Measurements from ENCODE around the gene UQCRC2. TPM values are rescaled to one million over a fixed set of nuclear protein-coding genes. Genes with fewer than 3 reads are reported as not detected.

UQCRC2 gene
- total and polyA plus RNA-seq, 7 experiments from 2014 or later = 158 to 227 (median 180) TPM

DNA sequence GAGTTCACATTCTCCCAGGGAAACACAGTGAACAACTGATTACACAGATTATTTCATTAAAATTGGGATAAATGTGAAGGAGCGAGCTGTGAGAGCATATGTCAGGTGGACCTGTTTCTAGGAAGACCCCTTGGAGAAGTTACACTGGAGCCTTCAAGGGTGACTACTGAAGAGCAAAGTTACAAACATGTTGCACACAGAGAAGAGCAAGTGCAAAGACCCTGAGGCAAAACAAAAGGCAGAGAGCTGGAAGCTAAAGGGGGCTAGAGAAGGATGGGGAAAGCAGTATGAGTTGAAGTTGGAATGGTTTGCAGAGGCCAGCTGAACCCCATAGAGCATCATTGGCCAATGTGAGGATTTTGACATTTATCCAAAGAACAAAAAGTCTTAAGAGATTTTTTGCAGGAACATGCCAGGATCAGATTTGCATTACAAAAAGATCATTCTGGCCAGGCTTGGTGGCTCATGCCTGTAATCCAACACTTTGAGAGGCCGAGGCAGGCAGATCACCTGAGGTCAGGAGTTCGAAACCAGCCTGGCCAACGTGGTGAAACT, 33.6 kb downstream of the UQCRC2 start:
- H3K27ac ChIP-seq (ENCODE audit: low read depth, low read length) = no peak overlapping the region
- CTCF ChIA-PET = no interaction called here
- H3K9me3 ChIP-seq (ENCODE audit: control insufficient read depth in 2 of 3, low read length in 3 of 3) = no peaks in the 10 kb centered on the region
- intact Hi-C loops (cut with micrococcal nuclease) = no loop called here
- H3K4me3 ChIP-seq (ENCODE audit: low read length) = no peak overlapping the region
- no peaks in the 10 kb centered on the region for H3K27me3 ChIP-seq (ENCODE audit: control insufficient read depth in 2 of 2, insufficient read depth in 2 of 2, low read length in 2 of 2)
- no peak overlapping the region for H3K4me3 Mint-ChIP-seq
- no peaks in the 10 kb centered on the region for H3K9me3 Mint-ChIP-seq
- ATAC-seq = no peak
- DNase-seq = no peak
- H3K36me3 Mint-ChIP-seq = peaks cover 0 to 21% (median 10%) of the 10 kb centered on the region in 5 donors
- H3K36me3 ChIP-seq (ENCODE audit: control insufficient read depth in 2 of 3, insufficient read depth in 3 of 3, low read length in 3 of 3) = peaks cover 0 to 25% (median 8%) of the 10 kb centered on the region in 3 experiments
- peak overlapping the region in 5 of 9 donors; percentile 22 to 79 (median 63) for H3K27ac Mint-ChIP-seq
- peaks cover 3 to 4% of the 10 kb centered on the region in 2 donors for H3K4me1 ChIP-seq (ENCODE audit: control insufficient read depth in 2 of 2, insufficient read depth in 2 of 2, low read length in 2 of 2)
- POLR2A ChIA-PET = no interaction called here
- H3K27me3 Mint-ChIP-seq = no peaks in the 10 kb centered on the region
- H3K4me1 Mint-ChIP-seq = peaks cover under 1 to 15% (median 5%) of the 10 kb centered on the region in 7 donors

DNA sequence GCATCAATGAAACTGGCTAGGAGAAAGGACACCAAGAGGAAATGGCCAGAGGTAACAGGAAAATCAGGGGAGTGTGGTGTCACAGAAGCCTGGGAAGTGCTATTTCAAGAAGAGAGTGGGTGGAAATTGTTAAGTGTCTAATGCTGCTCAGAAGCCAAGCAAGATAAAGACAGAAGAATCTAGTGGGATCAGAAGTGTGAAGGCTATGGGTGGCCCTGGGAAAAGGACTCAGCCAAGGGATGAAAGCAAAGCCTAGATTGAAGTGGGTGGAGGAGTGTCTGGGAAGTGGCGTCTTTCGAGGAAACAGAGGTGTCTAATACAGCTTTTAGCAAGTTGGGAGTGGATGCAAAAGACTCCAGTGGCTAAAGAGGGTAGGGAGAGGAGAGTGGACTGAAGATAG, 34.3 kb downstream of the UQCRC2 start:
- Histone ChIP-seq H3K36me3 (ENCODE audit: control insufficient read depth in 2 of 3, insufficient read depth in 3 of 3, low read length in 3 of 3) (peaks cover 0 to 17% (median 8%) of the 10 kb centered on the region in 3 experiments), H3K4me1 (ENCODE audit: control insufficient read depth in 2 of 2, insufficient read depth in 2 of 2, low read length in 2 of 2) (peaks cover 3 to 7% of the 10 kb centered on the region in 2 donors), H3K4me3 (ENCODE audit: low read length) (no peak overlapping the region), H3K27ac (ENCODE audit: low read depth, low read length) (no peak overlapping the region), H3K9me3 (ENCODE audit: control insufficient read depth in 2 of 3, low read length in 3 of 3) (no peaks in the 10 kb centered on the region), H3K27me3 (ENCODE audit: control insufficient read depth in 2 of 2, insufficient read depth in 2 of 2, low read length in 2 of 2) (no peaks in the 10 kb centered on the region)
- H3K4me1 Mint-ChIP-seq = peaks cover 4 to 17% (median 7%) of the 10 kb centered on the region in 7 donors
- ATAC-seq (no peak), DNase-seq (no peak)
- POLR2A ChIA-PET = interaction anchor here (0.6 kb wide), 1 partner anchor 384 kb away, joined by 4 read pairs; no protein-coding TSS in a partner anchor
- no peaks in the 10 kb centered on the region for H3K9me3 Mint-ChIP-seq
- peaks cover 0 to 14% (median 4%) of the 10 kb centered on the region in 5 donors for H3K36me3 Mint-ChIP-seq
- no peak overlapping the region for H3K4me3 Mint-ChIP-seq
- H3K27ac Mint-ChIP-seq = peak overlapping the region in 3 of 9 donors; percentile 5 to 33 (median 28)
- intact Hi-C loops (cut with micrococcal nuclease) = no loop called here
- CTCF ChIA-PET = no interaction called here
- H3K27me3 Mint-ChIP-seq = no peaks in the 10 kb centered on the region

DNA sequence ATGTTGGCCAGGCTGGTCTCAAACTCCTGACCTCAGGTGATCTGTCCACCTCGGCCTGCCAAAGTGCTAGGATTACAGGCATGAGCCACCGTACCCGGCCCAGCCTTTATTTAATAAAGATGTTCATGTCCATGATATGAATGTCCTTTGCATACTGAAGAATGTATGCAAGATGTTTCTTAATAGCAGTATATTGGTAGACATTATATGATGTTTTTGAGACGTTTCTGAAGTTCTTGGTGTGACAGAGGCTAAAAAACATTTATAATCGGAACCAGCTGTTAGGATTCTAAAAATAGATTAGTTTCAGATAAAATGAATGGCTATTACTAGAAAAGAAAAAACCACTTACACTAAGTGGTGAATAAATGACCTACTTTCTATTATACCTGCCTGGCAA, 36.0 kb downstream of the UQCRC2 start:
- Histone ChIP-seq H3K36me3 (ENCODE audit: control insufficient read depth in 2 of 3, insufficient read depth in 3 of 3, low read length in 3 of 3) (peaks cover 0 to 2% (median under 1%) of the 10 kb centered on the region in 3 experiments), H3K27ac (ENCODE audit: low read depth, low read length) (no peak overlapping the region), H3K27me3 (ENCODE audit: control insufficient read depth in 2 of 2, insufficient read depth in 2 of 2, low read length in 2 of 2) (no peaks in the 10 kb centered on the region), H3K4me1 (ENCODE audit: control insufficient read depth in 2 of 2, insufficient read depth in 2 of 2, low read length in 2 of 2) (peaks cover 3 to 7% of the 10 kb centered on the region in 2 donors), H3K9me3 (ENCODE audit: control insufficient read depth in 2 of 3, low read length in 3 of 3) (no peaks in the 10 kb centered on the region), H3K4me3 (ENCODE audit: low read length) (no peak overlapping the region)
- Mint-ChIP-seq H3K27ac (no peak overlapping the region), H3K4me3 (no peak overlapping the region), H3K36me3 (peaks cover 0 to 10% (median 0%) of the 10 kb centered on the region in 5 donors), H3K9me3 (no peaks in the 10 kb centered on the region), H3K27me3 (no peaks in the 10 kb centered on the region), H3K4me1 (peaks cover 4 to 17% (median 7%) of the 10 kb centered on the region in 7 donors)
- DNase-seq (no peak), ATAC-seq (no peak)
- intact Hi-C loops (cut with micrococcal nuclease) = no loop called here
- ChIA-PET POLR2A (no interaction called here), CTCF (interaction anchor here (0.9 to 1.2 kb wide), 2 partner anchors 11 to 199 kb away, joined by 4 read pairs; no protein-coding TSS in a partner anchor)

DNA sequence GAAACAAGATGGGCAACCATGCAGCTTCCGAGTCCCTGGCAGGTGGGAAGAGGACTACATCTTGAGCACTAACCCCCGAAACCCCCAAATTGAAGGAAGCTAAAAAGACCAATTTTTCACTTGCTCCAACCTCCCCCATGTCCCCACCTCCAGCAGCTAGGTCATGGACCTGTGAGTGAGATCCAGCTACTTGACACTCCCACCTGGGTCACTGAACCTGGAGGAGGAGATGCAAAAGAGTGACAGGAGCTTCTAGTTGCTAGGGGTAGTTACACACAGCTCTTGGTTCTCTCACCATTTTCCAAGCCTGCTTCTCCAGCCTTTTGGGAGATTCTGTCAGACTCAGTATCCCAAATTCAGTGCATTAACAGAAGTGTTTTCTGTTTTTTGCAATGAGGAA, 36.6 kb downstream of the UQCRC2 start:
- ChIA-PET CTCF (interaction anchor here (0.9 to 1.2 kb wide), 3 partner anchors 10 to 199 kb away, joined by 3 to 4 read pairs (median 4); partner anchors contain the start of gene UQCRC2), POLR2A (interaction anchor here (0.6 kb wide), 1 partner anchor 18 kb away, joined by 4 read pairs; the partner anchor contains the start of gene MOSMO)
- Mint-ChIP-seq H3K4me3 (no peak overlapping the region), H3K27ac (no peak overlapping the region), H3K9me3 (no peaks in the 10 kb centered on the region), H3K27me3 (no peaks in the 10 kb centered on the region), H3K36me3 (peaks cover 0 to 7% (median 0%) of the 10 kb centered on the region in 5 donors), H3K4me1 (peaks cover 4 to 17% (median 7%) of the 10 kb centered on the region in 7 donors)
- ATAC-seq = no peak
- H3K4me3 ChIP-seq (ENCODE audit: low read length) = no peak overlapping the region
- intact Hi-C loops (cut with micrococcal nuclease) = no loop called here
- no peak overlapping the region for H3K27ac ChIP-seq (ENCODE audit: low read depth, low read length)
- H3K36me3 ChIP-seq (ENCODE audit: control insufficient read depth in 2 of 3, insufficient read depth in 3 of 3, low read length in 3 of 3) = no peaks in the 10 kb centered on the region
- peaks cover 3 to 7% of the 10 kb centered on the region in 2 donors for H3K4me1 ChIP-seq (ENCODE audit: control insufficient read depth in 2 of 2, insufficient read depth in 2 of 2, low read length in 2 of 2)
- no peaks in the 10 kb centered on the region for H3K9me3 ChIP-seq (ENCODE audit: control insufficient read depth in 2 of 3, low read length in 3 of 3)
- no peaks in the 10 kb centered on the region for H3K27me3 ChIP-seq (ENCODE audit: control insufficient read depth in 2 of 2, insufficient read depth in 2 of 2, low read length in 2 of 2)
- DNase-seq = no peak

DNA sequence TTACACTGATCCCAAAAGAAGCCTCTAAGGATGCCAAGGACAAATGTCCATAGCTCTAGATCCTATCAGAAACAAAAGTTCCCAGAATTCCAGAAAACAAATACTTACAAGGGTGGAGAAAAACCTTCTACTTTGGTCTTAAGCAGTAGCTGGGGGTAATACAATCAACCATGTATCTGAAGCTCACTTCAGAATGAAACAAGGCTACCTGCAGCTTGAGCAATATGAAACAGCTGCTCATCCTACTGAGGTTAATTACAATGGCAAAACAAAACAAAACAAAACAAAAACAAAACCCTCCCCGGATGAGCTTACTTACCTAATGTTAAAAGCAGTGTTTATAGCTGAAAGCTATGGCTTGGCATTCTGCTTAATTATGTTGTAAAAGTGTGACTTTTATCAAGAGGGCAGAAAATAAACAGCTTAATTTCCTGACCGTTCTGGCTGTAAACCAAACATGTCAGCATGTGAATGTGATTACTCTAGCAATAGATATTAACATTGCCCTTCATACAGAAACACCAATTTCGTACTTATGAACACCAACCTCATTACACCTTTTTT, 37.3 kb downstream of the UQCRC2 start:
- peak overlapping the region in 1 of 9 donors; percentile 31 for H3K27ac Mint-ChIP-seq
- ATAC-seq (no peak), DNase-seq (no peak)
- H3K27me3 Mint-ChIP-seq = no peaks in the 10 kb centered on the region
- H3K36me3 Mint-ChIP-seq = peaks cover 0 to 6% (median 4%) of the 10 kb centered on the region in 5 donors
- H3K36me3 ChIP-seq (ENCODE audit: control insufficient read depth in 2 of 3, insufficient read depth in 3 of 3, low read length in 3 of 3) = no peaks in the 10 kb centered on the region
- no peaks in the 10 kb centered on the region for H3K9me3 ChIP-seq (ENCODE audit: control insufficient read depth in 2 of 3, low read length in 3 of 3)
- CTCF ChIA-PET = interaction anchor here (1.0 to 1.8 kb wide), 4 partner anchors 9 to 37 kb away, joined by 3 to 5 read pairs (median 4); partner anchors contain the start of gene UQCRC2
- no peaks in the 10 kb centered on the region for H3K27me3 ChIP-seq (ENCODE audit: control insufficient read depth in 2 of 2, insufficient read depth in 2 of 2, low read length in 2 of 2)
- POLR2A ChIA-PET = interaction anchor here (0.7 kb wide), 1 partner anchor 198 kb away, joined by 4 read pairs; no protein-coding TSS in a partner anchor
- no peak overlapping the region for H3K4me3 ChIP-seq (ENCODE audit: low read length)
- peaks cover 4 to 20% (median 7%) of the 10 kb centered on the region in 7 donors for H3K4me1 Mint-ChIP-seq
- no peak overlapping the region for H3K27ac ChIP-seq (ENCODE audit: low read depth, low read length)
- no peaks in the 10 kb centered on the region for H3K9me3 Mint-ChIP-seq
- intact Hi-C loops (cut with micrococcal nuclease) = no loop called here
- H3K4me1 ChIP-seq (ENCODE audit: control insufficient read depth in 2 of 2, insufficient read depth in 2 of 2, low read length in 2 of 2) = peaks cover 3 to 7% of the 10 kb centered on the region in 2 donors
- no peak overlapping the region for H3K4me3 Mint-ChIP-seq

DNA sequence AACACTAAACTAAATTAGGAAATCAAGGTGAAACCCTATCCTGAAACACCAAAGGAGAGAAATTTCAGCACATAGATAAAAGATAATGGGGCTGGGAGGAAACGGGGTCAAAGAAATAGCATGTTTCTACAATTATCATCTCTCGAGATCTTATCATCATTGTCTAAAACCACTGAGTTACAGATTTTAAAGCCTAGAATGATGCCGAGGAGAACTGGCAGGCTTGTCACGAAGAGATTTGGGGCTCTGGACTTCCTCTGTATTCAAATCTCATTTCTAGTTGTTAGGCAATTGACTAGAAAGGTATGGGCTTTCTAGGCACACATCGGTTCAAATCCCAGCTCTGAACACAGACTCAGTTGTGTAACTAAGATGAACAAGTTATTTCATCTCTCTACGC, 38.5 kb downstream of the UQCRC2 start:
- no peak overlapping the region for H3K27ac ChIP-seq (ENCODE audit: low read depth, low read length)
- no peak overlapping the region for H3K4me3 Mint-ChIP-seq
- POLR2A ChIA-PET = no interaction called here
- peaks cover 4 to 20% (median 7%) of the 10 kb centered on the region in 7 donors for H3K4me1 Mint-ChIP-seq
- H3K36me3 Mint-ChIP-seq = peaks cover 0 to 4% (median 2%) of the 10 kb centered on the region in 5 donors
- ATAC-seq (no peak), DNase-seq (no peak)
- peaks cover 3 to 7% of the 10 kb centered on the region in 2 donors for H3K4me1 ChIP-seq (ENCODE audit: control insufficient read depth in 2 of 2, insufficient read depth in 2 of 2, low read length in 2 of 2)
- no peaks in the 10 kb centered on the region for H3K27me3 ChIP-seq (ENCODE audit: control insufficient read depth in 2 of 2, insufficient read depth in 2 of 2, low read length in 2 of 2)
- H3K27ac Mint-ChIP-seq = peak overlapping the region in 1 of 9 donors; percentile 0
- H3K4me3 ChIP-seq (ENCODE audit: low read length) = no peak overlapping the region
- no peaks in the 10 kb centered on the region for H3K36me3 ChIP-seq (ENCODE audit: control insufficient read depth in 2 of 3, insufficient read depth in 3 of 3, low read length in 3 of 3)
- no peaks in the 10 kb centered on the region for H3K9me3 Mint-ChIP-seq
- CTCF ChIA-PET = interaction anchor here (0.5 to 1.8 kb wide), 3 partner anchors 9 to 14 kb away, joined by 3 to 5 read pairs (median 4); no protein-coding TSS in a partner anchor
- H3K27me3 Mint-ChIP-seq = no peaks in the 10 kb centered on the region
- intact Hi-C loops (cut with micrococcal nuclease) = no loop called here
- H3K9me3 ChIP-seq (ENCODE audit: control insufficient read depth in 2 of 3, low read length in 3 of 3) = no peaks in the 10 kb centered on the region

All from naive thymus-derived CD4-positive, alpha-beta T cell (primary cell).